T-cell (primary cell): ENCODE measurements around the gene PRDM12. TPM values are rescaled to one million over a fixed set of nuclear protein-coding genes. Genes with fewer than 3 reads are reported as not detected.
A peak's percentile ranks its signal among the peaks of the same experiment; 100 is the strongest.

Source experiments
- ATAC-seq, 4 experiments: fragments of 200-7000 bp in 3 of 4; fragments of 150-1000 bp in 1 of 4; cut with Tn5 transposase; replicated peaks in 1 of 4; 1 replicate in 3 of 4; 2 replicates in 1 of 4; pipeline ENCODE4 v1.10.0; 2021; ENCODE audit warnings: moderate library complexity in 3 of 4, mild to moderate bottlenecking in 2 of 4, moderate number of reproducible peaks in 1 of 4
- CTCF ChIA-PET, 2 donors: fragments of 300-600 bp; sonication (Branson Sonifier 250); formaldehyde crosslinking; loops; one replicate each; lab custom pipeline; 2022; ENCODE audit warnings: antibody characterized with exemption in 2 of 2; lab: Charles Lee
- POLR2A ChIA-PET, 2 donors: fragments of 300-600 bp; sonication (Branson Sonifier 250); formaldehyde crosslinking; loops; one replicate each; lab custom pipeline; 2022; ENCODE audit warnings: antibody characterized with exemption in 2 of 2; lab: Charles Lee
- DNase-seq, 35 experiments: peaks; one replicate each; pipeline versions ENCODE4 v3.0.0 to v3.0.0-alpha.2; 2013 to 2023
- H3K27ac ChIP-seq: one replicate; pipeline ENCODE4 v1.5.1; 2013; ENCODE audit warnings: low read length
- H3K27me3 ChIP-seq, 2 experiments: replicated peaks in 1 of 2; 1 replicate in 1 of 2; 2 replicates in 1 of 2; pipeline versions ENCODE4 v1.6.1 to v1.7.0; 2013; ENCODE audit warnings: low read length in 1 of 2, mixed read lengths in 1 of 2; ENCODE audit not compliant: control insufficient read depth in 2 of 2, insufficient read depth in 2 of 2; ENCODE audit errors: extremely low read depth in 1 of 2
- H3K36me3 ChIP-seq, 2 donors: 1 replicate in 1 of 2; 2 replicates in 1 of 2; pipeline versions ENCODE4 v1.6.1 to v1.7.0; 2013; ENCODE audit warnings: low read length in 1 of 2; ENCODE audit not compliant: control insufficient read depth in 2 of 2, insufficient read depth in 1 of 2; ENCODE audit errors: extremely low read depth in 1 of 2
- H3K4me1 ChIP-seq, 2 experiments: 1 replicate in 1 of 2; 2 replicates in 1 of 2; pipeline versions ENCODE4 v1.6.1 to v1.7.0; 2013; ENCODE audit warnings: low read length in 2 of 2, mixed read lengths in 1 of 2; ENCODE audit not compliant: insufficient read depth in 2 of 2, control insufficient read depth in 1 of 2; ENCODE audit errors: extremely low read depth in 1 of 2
- H3K4me3 ChIP-seq, 2 donors: 1 replicate in 1 of 2; 2 replicates in 1 of 2; pipeline versions ENCODE4 v1.5.1 to v1.7.0; 2013; ENCODE audit warnings: mild to moderate bottlenecking in 2 of 2, low read length in 1 of 2, moderate library complexity in 1 of 2; ENCODE audit not compliant: control insufficient read depth in 1 of 2; ENCODE audit errors: extremely low read depth in 1 of 2
- H3K9me3 ChIP-seq: 2 replicates; pipeline ENCODE4 v1.7.0; 2013
- H3K27ac Mint-ChIP-seq, 2 donors: one replicate each; pipeline ENCODE4 v1.8.0; 2020 to 2021; ENCODE audit warnings: mild to moderate bottlenecking in 2 of 2, mixed read lengths in 2 of 2
- H3K27me3 Mint-ChIP-seq, 2 donors: one replicate each; pipeline ENCODE4 v1.8.0; 2021 to 2022; ENCODE audit warnings: mixed read lengths in 2 of 2
- H3K36me3 Mint-ChIP-seq: one replicate; pipeline ENCODE4 v1.8.0; 2021; ENCODE audit warnings: mixed read lengths
- H3K4me1 Mint-ChIP-seq, 3 donors: one replicate each; pipeline ENCODE4 v1.8.0; 2020 to 2022; ENCODE audit warnings: mixed read lengths in 3 of 3, mild to moderate bottlenecking in 1 of 3
- H3K4me3 Mint-ChIP-seq, 3 donors: one replicate each; pipeline ENCODE4 v1.8.0; 2020 to 2022; ENCODE audit warnings: mild to moderate bottlenecking in 3 of 3, mixed read lengths in 3 of 3, moderate library complexity in 3 of 3
- H3K9me3 Mint-ChIP-seq, 3 donors: one replicate each; pipeline ENCODE4 v1.8.0; 2020 to 2022; ENCODE audit warnings: mixed read lengths in 3 of 3
- WGBS: methylation state at CpG from one replicate; pipeline ENCODE4 v1.1.5; 2013; ENCODE audit warnings: missing lambda C conversion rate; ENCODE audit not compliant: insufficient coverage; 5-methylcytosine and 5-hydroxymethylcytosine counted together
- total RNA-seq, 35 experiments: library from RNA in 6 of 35; stranded (reverse) in 6 of 35; fragments of 120-200 nt in 1 of 35; gene quantifications; one replicate each; pipeline versions ENCODE4 v1.2.1 to v1.2.4 and lab custom pipeline; 2013 to 2026

PRDM12 gene
- total RNA-seq, 5 donors from 2014 or later (not counting 1 experiment from before 2014, with no cell fraction given), result 0.13 to 0.19 (median 0.16) TPM; not detected in 2

DNA sequence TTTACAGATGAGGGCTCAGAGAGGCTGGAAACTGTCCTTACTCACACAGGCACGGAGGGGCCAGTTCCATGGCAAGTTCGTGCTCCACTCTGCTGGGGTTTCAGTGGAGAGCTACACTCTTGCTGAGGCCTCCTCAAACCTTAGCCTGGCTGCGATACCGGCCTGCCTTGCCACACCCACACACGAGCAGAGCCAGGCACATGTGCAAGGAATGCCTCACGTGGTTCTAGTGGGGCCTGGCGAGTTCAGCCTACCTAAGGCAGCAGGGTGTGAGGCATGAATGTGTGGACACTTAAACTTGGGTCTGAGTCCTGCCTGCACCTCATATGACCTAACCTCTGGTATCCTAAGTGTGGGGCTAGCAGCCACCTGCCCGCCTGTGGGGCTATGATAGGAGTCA lies 21.5 kb upstream of the PRDM12 start:
- WGBS, result 84% methylated on average over 7 of the region's 8 CpGs

DNA sequence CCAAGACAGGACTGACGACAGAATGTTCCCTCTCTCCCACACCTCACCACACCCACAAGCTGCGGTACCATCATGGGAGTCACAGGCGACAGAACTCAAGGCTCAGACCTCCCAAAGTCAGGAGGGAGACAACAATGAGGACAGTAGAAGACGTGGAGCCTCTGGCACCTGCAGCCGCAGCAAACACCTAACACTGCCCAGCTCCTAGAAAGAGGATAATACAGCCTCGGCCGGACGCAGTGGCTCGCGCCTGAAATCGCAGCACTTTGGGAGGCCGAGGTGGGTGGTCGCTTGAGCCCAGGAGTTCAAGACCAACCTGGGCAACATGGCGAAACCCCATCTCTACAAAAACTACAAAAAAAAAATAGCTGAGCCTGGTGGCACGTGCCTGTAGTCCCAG lies 13.2 kb upstream of the PRDM12 start:
- peaks cover 3 to 5% (median 4%) of the 10 kb centered on the region in 3 donors for H3K9me3 Mint-ChIP-seq
- H3K9me3 ChIP-seq, result no peaks in the 10 kb centered on the region
- peaks cover 15 to 38% of the 10 kb centered on the region in 2 donors for H3K27me3 Mint-ChIP-seq
- no peak overlapping the region for H3K4me3 Mint-ChIP-seq
- ChIA-PET CTCF (no interaction called here), POLR2A (no interaction called here)
- no peak overlapping the region for H3K4me3 ChIP-seq
- no peak overlapping the region for H3K27ac ChIP-seq
- H3K27ac Mint-ChIP-seq, result no peak overlapping the region
- H3K36me3 ChIP-seq, result no peaks in the 10 kb centered on the region
- ATAC-seq (no peak), DNase-seq (no peak)
- H3K27me3 ChIP-seq, result peaks cover 0 to 30% of the 10 kb centered on the region in 2 experiments
- peaks cover 2% of the 10 kb centered on the region for H3K36me3 Mint-ChIP-seq
- H3K4me1 Mint-ChIP-seq, result no peaks in the 10 kb centered on the region
- WGBS, result 78% methylated on average over 7 of the region's 15 CpGs
- no peaks in the 10 kb centered on the region for H3K4me1 ChIP-seq

More for the DNA sequence above, 21.5 kb upstream of the PRDM12 start:
- Mint-ChIP-seq H3K27me3 (peaks cover 0 to 8% of the 10 kb centered on the region in 2 donors), H3K4me3 (no peak overlapping the region), H3K4me1 (no peaks in the 10 kb centered on the region), H3K36me3 (peaks cover 18% of the 10 kb centered on the region), H3K27ac (no peak overlapping the region), H3K9me3 (peaks cover 9 to 11% (median 10%) of the 10 kb centered on the region in 3 donors)
- no peaks in the 10 kb centered on the region for H3K9me3 ChIP-seq
- ATAC-seq (no peak), DNase-seq (no peak)
- H3K4me1 ChIP-seq, result no peaks in the 10 kb centered on the region
- H3K27me3 ChIP-seq, result peaks cover 0 to 5% of the 10 kb centered on the region in 2 experiments
- CTCF ChIA-PET, result no interaction called here
- H3K4me3 ChIP-seq, result no peak overlapping the region
- POLR2A ChIA-PET, result no interaction called here
- H3K27ac ChIP-seq, result no peak overlapping the region
- H3K36me3 ChIP-seq, result peaks cover 0 to 2% of the 10 kb centered on the region in 2 donors

DNA sequence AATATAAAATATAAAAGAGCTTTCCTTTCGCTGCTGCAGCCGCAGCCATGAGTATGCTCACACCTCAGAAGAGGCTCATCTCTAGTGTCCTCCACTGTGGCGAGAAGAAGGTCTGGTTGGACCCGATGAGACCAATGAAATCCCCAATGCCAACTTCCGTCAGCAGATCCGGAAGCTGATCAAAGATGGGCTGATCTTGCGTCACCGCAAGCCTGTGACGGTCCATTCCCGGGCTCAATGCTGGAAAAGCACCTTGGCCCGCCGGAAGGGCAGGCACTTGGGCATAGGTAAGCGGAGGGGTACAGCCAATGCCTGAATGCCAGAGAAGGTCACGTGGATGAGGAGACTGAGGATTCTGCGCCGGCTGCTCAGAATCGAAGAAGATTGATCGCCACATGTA lies 12.6 kb upstream of the PRDM12 start:
- no peaks in the 10 kb centered on the region for H3K4me1 ChIP-seq
- CTCF ChIA-PET, result no interaction called here
- WGBS, result 94% methylated on average over 18 of the region's 18 CpGs

DNA sequence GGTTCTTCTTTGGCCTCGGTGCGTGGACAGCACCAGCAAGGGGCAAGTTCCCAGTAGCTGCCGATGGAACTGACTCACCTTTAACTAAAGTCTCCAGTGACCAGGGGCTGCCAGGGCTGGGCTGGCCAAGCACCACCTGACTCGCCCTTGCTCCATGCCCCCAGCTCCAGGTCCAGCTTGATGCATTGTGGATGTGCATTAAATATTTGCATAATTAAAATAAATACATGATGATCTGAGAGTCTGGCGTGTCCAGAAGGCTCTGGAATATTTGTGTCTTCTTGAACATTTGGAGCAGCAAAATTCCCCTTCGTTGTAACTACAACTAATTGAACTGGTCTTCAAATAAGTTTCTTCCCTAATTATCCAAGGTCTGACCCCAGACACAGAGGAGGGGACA lies 9.5 kb upstream of the PRDM12 start:
- peaks cover 3 to 55% of the 10 kb centered on the region in 2 experiments for H3K27me3 ChIP-seq
- H3K4me1 ChIP-seq, result no peaks in the 10 kb centered on the region
- no peak overlapping the region for H3K4me3 ChIP-seq
- POLR2A ChIA-PET, result no interaction called here
- Mint-ChIP-seq H3K27me3 (peaks cover 40 to 51% of the 10 kb centered on the region in 2 donors), H3K27ac (no peak overlapping the region), H3K4me3 (no peak overlapping the region), H3K4me1 (peaks cover 0 to 2% (median 2%) of the 10 kb centered on the region in 3 donors), H3K36me3 (no peaks in the 10 kb centered on the region), H3K9me3 (no peaks in the 10 kb centered on the region)
- no peaks in the 10 kb centered on the region for H3K36me3 ChIP-seq
- ATAC-seq, result no peak
- DNase-seq, result no peak
- WGBS, result 57% methylated on average over 3 of the region's 6 CpGs
- no peak overlapping the region for H3K27ac ChIP-seq
- CTCF ChIA-PET, result no interaction called here
- H3K9me3 ChIP-seq, result no peaks in the 10 kb centered on the region

More for the DNA sequence above, 12.6 kb upstream of the PRDM12 start:
- POLR2A ChIA-PET, result interaction anchor here in 1 of 2 donors (0.6 kb wide), 1 partner anchor 194 kb away, joined by 3 read pairs; no protein-coding TSS in a partner anchor
- Mint-ChIP-seq H3K36me3 (no peaks in the 10 kb centered on the region), H3K27ac (no peak overlapping the region), H3K27me3 (peaks cover 18 to 38% of the 10 kb centered on the region in 2 donors), H3K9me3 (peaks cover 0 to 3% (median 2%) of the 10 kb centered on the region in 3 donors), H3K4me1 (no peaks in the 10 kb centered on the region), H3K4me3 (no peak overlapping the region)
- peaks cover 0 to 36% of the 10 kb centered on the region in 2 experiments for H3K27me3 ChIP-seq
- H3K27ac ChIP-seq, result no peak overlapping the region
- DNase-seq, result no peak
- no peaks in the 10 kb centered on the region for H3K36me3 ChIP-seq
- no peak for ATAC-seq
- H3K4me3 ChIP-seq, result no peak overlapping the region
- H3K9me3 ChIP-seq, result no peaks in the 10 kb centered on the region

DNA sequence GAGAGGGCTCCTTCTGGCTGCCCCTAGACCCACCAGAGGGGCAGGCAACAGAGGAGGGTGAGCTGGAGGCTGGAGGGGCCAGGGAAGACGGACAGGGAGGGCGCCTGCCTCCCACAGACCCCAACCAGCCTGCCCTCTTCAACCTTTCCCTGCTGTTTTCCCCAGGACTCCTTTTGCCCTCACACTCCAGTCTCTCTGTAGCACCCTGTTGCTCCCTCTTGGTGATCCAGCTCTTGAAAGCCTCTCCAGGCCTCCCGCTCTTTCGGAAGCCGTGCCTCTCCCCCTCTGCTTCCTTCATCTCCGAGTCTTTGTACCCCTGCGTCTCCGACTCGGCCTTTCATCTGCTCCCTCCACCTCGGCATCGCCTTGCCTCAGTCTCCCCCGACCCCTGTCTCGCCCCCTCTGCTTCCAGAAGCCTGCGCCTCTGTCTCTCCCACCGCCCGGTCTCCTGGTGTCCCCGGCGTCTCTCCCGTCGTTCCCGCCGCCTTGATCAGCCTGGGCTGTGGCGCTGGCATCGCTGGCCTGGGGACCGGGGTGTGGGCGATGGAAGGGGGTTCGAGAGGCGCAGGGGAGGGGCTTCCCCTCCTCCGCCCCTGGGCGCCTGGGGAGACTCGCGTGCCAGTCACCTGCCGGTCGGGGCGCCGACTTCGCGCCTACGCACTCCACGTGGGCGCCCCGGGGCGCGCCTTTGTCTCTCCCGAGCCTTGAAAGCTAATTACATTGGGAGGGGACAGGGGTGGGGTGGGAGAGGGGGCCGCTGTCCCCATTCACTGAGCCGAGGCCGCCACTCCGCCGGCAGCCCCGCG lies 5.3 kb upstream of the PRDM12 start:
- Histone ChIP-seq H3K9me3 (no peaks in the 10 kb centered on the region), H3K27ac (no peak overlapping the region), H3K36me3 (no peaks in the 10 kb centered on the region), H3K27me3 (peaks cover 14 to 79% of the 10 kb centered on the region in 2 experiments), H3K4me1 (peaks cover 2 to 39% of the 10 kb centered on the region in 2 experiments), H3K4me3 (no peak overlapping the region)
- DNase-seq (no peak), ATAC-seq (no peak)
- Mint-ChIP-seq H3K36me3 (no peaks in the 10 kb centered on the region), H3K27me3 (peaks cover 48 to 67% of the 10 kb centered on the region in 2 donors), H3K4me1 (peaks cover 13 to 26% (median 25%) of the 10 kb centered on the region in 3 donors), H3K4me3 (peak overlapping the region in 1 of 3 donors; percentile 66), H3K9me3 (no peaks in the 10 kb centered on the region), H3K27ac (no peak overlapping the region)
- ChIA-PET CTCF (no interaction called here), POLR2A (no interaction called here)
- WGBS, result 22% methylated on average over 45 of the region's 52 CpGs

DNA sequence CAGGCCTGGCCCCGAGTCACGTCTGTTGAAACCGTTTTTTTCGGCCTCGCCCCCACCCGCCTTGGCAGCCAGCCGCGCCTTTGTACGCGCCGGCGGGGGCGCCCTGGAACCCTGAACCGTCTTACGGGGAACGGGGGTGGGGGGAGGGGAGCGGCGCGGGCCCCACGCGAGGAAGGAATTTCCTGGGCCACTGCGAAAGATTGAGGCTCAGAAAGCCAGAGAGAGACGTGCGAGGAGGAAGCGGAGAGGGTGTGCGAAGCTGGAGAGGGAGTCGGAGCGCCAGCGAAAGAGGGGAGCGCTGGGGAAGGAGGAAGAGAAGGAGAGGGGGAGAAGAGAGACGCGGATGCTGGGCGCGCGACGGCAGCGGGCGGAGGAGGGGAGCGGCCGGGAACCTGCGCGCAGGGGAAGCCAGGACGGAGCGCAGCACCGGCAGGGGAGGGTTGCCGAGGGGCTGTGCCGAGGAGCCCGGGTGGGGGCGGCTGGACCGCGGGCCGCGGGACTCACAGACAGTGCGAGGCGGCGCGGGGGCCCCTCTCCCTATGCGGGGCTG lies 4.6 kb upstream of the PRDM12 start:
- Histone ChIP-seq H3K4me1 (peaks cover 2 to 44% of the 10 kb centered on the region in 2 experiments), H3K27me3 (peaks cover 14 to 84% of the 10 kb centered on the region in 2 experiments), H3K36me3 (no peaks in the 10 kb centered on the region), H3K9me3 (no peaks in the 10 kb centered on the region), H3K27ac (no peak overlapping the region), H3K4me3 (no peak overlapping the region)
- Mint-ChIP-seq H3K9me3 (no peaks in the 10 kb centered on the region), H3K4me3 (peak overlapping the region in 2 of 3 donors; percentile 34 to 66), H3K4me1 (peaks cover 15 to 27% (median 26%) of the 10 kb centered on the region in 3 donors), H3K36me3 (no peaks in the 10 kb centered on the region), H3K27ac (no peak overlapping the region), H3K27me3 (peaks cover 48 to 69% of the 10 kb centered on the region in 2 donors)
- ATAC-seq, result no peak
- ChIA-PET POLR2A (no interaction called here), CTCF (no interaction called here)
- no peak for DNase-seq
- WGBS, result 4% methylated on average over 42 of the region's 58 CpGs
